K562 (cell line): Measurements from ENCODE around the gene DOP1B. TPM values are rescaled to one million over a fixed set of nuclear protein-coding genes. Genes with fewer than 3 reads are reported as not detected.

Experiments used
- ATAC-seq: fragments of 200-7000 bp; cut with Tn5 transposase; 3 replicates; pipeline ENCODE4 v1.9.1; 2020; ENCODE audit warnings: moderate library complexity
- BruUV-seq: library from RNA; stranded (reverse); fragments of 400-500 nt; replicated peaks from 2 replicates; lab custom pipeline; 2021; lab: Mats Ljungman, UMichigan
- CTCF ChIA-PET: fragments of 300-600 bp; formaldehyde crosslinking; extraction: SDS; loops from one replicate; lab custom pipeline; 2021; ENCODE audit warnings: low intra/inter-chr PET ratio; lab: Yijun Ruan, JAX
- POLR2A ChIA-PET: fragments of 300-600, 350-650 bp; sonication (Branson Sonifier 250); formaldehyde crosslinking; extraction: SDS; loops from one replicate; lab custom pipeline; 2021; ENCODE audit warnings: antibody characterized with exemption, inconsistent platforms; lab: Yijun Ruan, JAX
- DNase-seq, 4 experiments: peaks; one replicate each; pipeline versions ENCODE4 v3.0.0 to v3.0.0-alpha.2; 2011 to 2018; ENCODE audit warnings: low spot score in 3 of 4, mixed read lengths in 3 of 4; ENCODE audit errors: extremely low read depth in 1 of 4
- FAIRE-seq: peaks from 2 replicates; lab custom pipeline; 2011; peaks lifted over from hg19 to GRCh38; lab: Jason Lieb, UNC
- H2AFZ ChIP-seq: 2 replicates; pipeline ENCODE4 v1.6.0; 2011; ENCODE audit warnings: low read depth, low read length, control low read depth, inconsistent platforms
- H3K27ac ChIP-seq: fragments of 200-600 bp; 3 replicates; pipeline ENCODE4 v1.8.0; 2011; ENCODE audit warnings: low read depth, mild to moderate bottlenecking, control low read depth, inconsistent platforms, low read length, moderate library complexity, mixed read lengths; ENCODE audit errors: extremely low read depth
- H3K27me3 ChIP-seq, 2 experiments: fragments of 300-600 bp in 1 of 2; 2 replicates in 1 of 2; 3 replicates in 1 of 2; pipeline versions ENCODE4 v1.6.0 to v1.8.0; 2011; ENCODE audit warnings: inconsistent platforms in 2 of 2, low read length in 2 of 2, mild to moderate bottlenecking in 1 of 2, mixed read lengths in 1 of 2, moderate library complexity in 1 of 2; ENCODE audit not compliant: control insufficient read depth in 2 of 2, insufficient read depth in 2 of 2
- H3K36me3 ChIP-seq: fragments of 300-600 bp; 3 replicates; pipeline ENCODE4 v1.8.0; 2011; ENCODE audit warnings: mild to moderate bottlenecking, low read length, inconsistent platforms; ENCODE audit not compliant: control insufficient read depth, insufficient read depth
- H3K4me1 ChIP-seq, 2 experiments: fragments of 200-600 bp in 1 of 2; replicated peaks in 1 of 2; 2 replicates in 1 of 2; 3 replicates in 1 of 2; pipeline versions ENCODE4 v1.5.1 to v1.8.0; 2011; ENCODE audit warnings: inconsistent platforms in 2 of 2, low read length in 2 of 2, mild to moderate bottlenecking in 1 of 2, mixed read lengths in 1 of 2, moderate library complexity in 1 of 2; ENCODE audit not compliant: control insufficient read depth in 2 of 2, insufficient read depth in 2 of 2
- H3K4me2 ChIP-seq: 2 replicates; pipeline ENCODE4 v1.6.1; 2011; ENCODE audit warnings: low read length, control low read depth, inconsistent platforms, mixed read lengths; ENCODE audit not compliant: insufficient read depth
- H3K4me3 ChIP-seq: fragments of 200-600 bp; sonication (generic), shearing (Covaris generic); 2 replicates; pipeline ENCODE4 v1.5.1; 2016; ENCODE audit warnings: control low read depth, inconsistent platforms
- H3K79me2 ChIP-seq: fragments of 200-600 bp; 3 replicates; pipeline ENCODE4 v1.8.0; 2011; ENCODE audit warnings: low read length, inconsistent platforms; ENCODE audit not compliant: control insufficient read depth, insufficient read depth
- H3K9ac ChIP-seq, 2 experiments: 2 replicates each; pipeline versions ENCODE4 v1.6.0 to v1.6.1; 2011; ENCODE audit warnings: low read depth in 2 of 2, low read length in 2 of 2, control low read depth in 1 of 2, inconsistent platforms in 1 of 2, mild to moderate bottlenecking in 1 of 2, mixed read lengths in 1 of 2; ENCODE audit not compliant: insufficient read depth in 1 of 2
- H3K9me1 ChIP-seq: one replicate; pipeline ENCODE4 v1.6.0; 2011; ENCODE audit warnings: inconsistent platforms, mild to moderate bottlenecking, low read length, moderate library complexity; ENCODE audit not compliant: control insufficient read depth, insufficient read depth
- H3K9me3 ChIP-seq: replicated peaks from 2 replicates; pipeline ENCODE4 v1.5.1; 2011; ENCODE audit warnings: low read depth, low read length, inconsistent platforms; ENCODE audit not compliant: control insufficient read depth, insufficient read depth
- H4K20me1 ChIP-seq: replicated peaks from 2 replicates; pipeline ENCODE4 v1.6.1; 2011; ENCODE audit warnings: low read length, inconsistent platforms, mixed read lengths; ENCODE audit not compliant: control insufficient read depth, insufficient read depth
- BCL6 ChIP-seq: fragments of 250-450 bp; sonication (Bioruptor Pico); IDR thresholded peaks from 2 replicates; pipeline ENCODE4 v1.4.0; 2020
- ETV1 ChIP-seq: fragments of 450-650 bp; conservative IDR thresholded peaks from 2 replicates; pipeline ENCODE4 v1.6.1; 2016; ENCODE audit warnings: missing genetic modification characterization, control low read depth, low read depth, missing compliant biosample characterization
- GATA2 ChIP-seq: sonication (generic); formaldehyde crosslinking; IDR thresholded peaks from 2 replicates; pipeline ENCODE4 v1.4.0; 2020; ENCODE audit warnings: mild to moderate bottlenecking, missing genetic modification reagents
- HNRNPLL ChIP-seq: fragments of 200-400 bp; formaldehyde crosslinking; IDR thresholded peaks from 2 replicates; pipeline ENCODE4 v1.6.1; 2017; ENCODE audit warnings: low read length, low read depth, mild to moderate bottlenecking; ENCODE audit not compliant: poor library complexity, severe bottlenecking
- KHSRP ChIP-seq: fragments of 450-650 bp; IDR thresholded peaks from 2 replicates; pipeline ENCODE4 v1.6.1; 2017
- MCM3 ChIP-seq: fragments of 450-650 bp; IDR thresholded peaks from 2 replicates; pipeline ENCODE4 v1.6.1; 2016
- PHB ChIP-seq: fragments of 250-450 bp; sonication (Bioruptor Pico); IDR thresholded peaks from 2 replicates; pipeline ENCODE4 v1.5.0; 2021
- POLR2B ChIP-seq: fragments of 450-650 bp; IDR thresholded peaks from 2 replicates; pipeline ENCODE4 v1.6.1; 2018; ENCODE audit warnings: low read depth; ENCODE audit not compliant: partially characterized antibody
- RAD21 ChIP-seq, 2 experiments: fragments of 250-450 bp in 1 of 2; fragments of 450-650 bp in 1 of 2; sonication (Bioruptor Pico) in 1 of 2; formaldehyde crosslinking in 1 of 2; IDR thresholded peaks in 1 of 2; conservative IDR thresholded peaks in 1 of 2; 2 replicates each; pipeline versions ENCODE4 v1.4.0 to v1.8.0; 2020 to 2022; ENCODE audit warnings: mild to moderate bottlenecking in 2 of 2, moderate library complexity in 1 of 2
- SMC3 ChIP-seq: conservative IDR thresholded peaks from 2 replicates; pipeline ENCODE4 v1.6.1; 2011; ENCODE audit warnings: low read depth, low read length, improper control_type of control experiment; ENCODE audit not compliant: insufficient read depth
- ZNF143 ChIP-seq: sonication (generic); formaldehyde crosslinking; IDR thresholded peaks from 2 replicates; pipeline ENCODE4 v1.9.0; 2022; ENCODE audit warnings: mild to moderate bottlenecking, missing genetic modification reagents
- ZNF507 ChIP-seq: conservative IDR thresholded peaks from 2 replicates; pipeline ENCODE4 v1.6.1; 2017; ENCODE audit warnings: missing genetic modification characterization, missing compliant biosample characterization
- ZNF764 ChIP-seq: fragments of 250-450 bp; sonication (Bioruptor Pico); IDR thresholded peaks from 2 replicates; pipeline ENCODE4 v1.4.0; 2020; ENCODE audit warnings: low read depth, mild to moderate bottlenecking, moderate library complexity
- ZNF77 ChIP-seq: fragments of 250-450 bp; sonication (Bioruptor Pico); IDR thresholded peaks from 2 replicates; pipeline ENCODE4 v1.5.0; 2020
- ZNF785 ChIP-seq: fragments of 250-450 bp; sonication (Bioruptor Pico); IDR thresholded peaks from 2 replicates; pipeline ENCODE4 v1.4.0; 2020; ENCODE audit warnings: mild to moderate bottlenecking
- WGBS: fragments of 100-300 bp; shearing (Covaris generic); methylation state at CpG from one replicate; pipeline ENCODE4 v1.1.6; 2016; ENCODE audit warnings: low coverage, mixed read lengths; ENCODE audit not compliant: insufficient coverage; ENCODE audit errors: missing lambda C conversion rate; 5-methylcytosine and 5-hydroxymethylcytosine counted together
- in situ Hi-C: fragments of 300-500 bp; cut with MboI; formaldehyde crosslinking; loops from 4 replicates; pipeline ENCODE4 v1.15.0; 2018; ENCODE audit warnings: inconsistent platforms, mixed read lengths
- intact Hi-C: fragments of 100-400 bp; cut with micrococcal nuclease; formaldehyde crosslinking; loops from 2 replicates; pipeline ENCODE4 v1.14.2; 2022
- polyA plus RNA-seq, 8 experiments: library from polyadenylated mRNA; depleted of rRNA in 4 of 8; stranded (reverse) in 5 of 8; unstranded in 3 of 8; fragments of >200 nt; fragmentation: Nextera tagmentation in 2 of 8; fragmentation: Illumina TruSeq in 1 of 8; extraction: Ambion mirVana in 2 of 8; extraction: Trizol in 1 of 8; gene quantifications; 2 replicates each; pipeline versions ENCODE4 v1.2.1 to v1.2.3, GENCODE V29; 2011 to 2014; ENCODE audit warnings: inconsistent platforms in 1 of 8, missing spikeins in 1 of 8
- total RNA-seq, 7 experiments: library from RNA; depleted of rRNA in 6 of 7; stranded (reverse); fragments of >200 nt in 6 of 7; fragmentation: Illumina TruSeq in 2 of 7; extraction: Trizol in 2 of 7; gene quantifications; 2 replicates each; pipeline versions ENCODE4 v1.2.1 to v1.2.3, GENCODE V29; 2011 to 2021; ENCODE audit warnings: low replicate concordance in 1 of 7
- TF ChIP-seq, protein P1 (sequence below): fragments of 150-350 bp; conservative IDR thresholded peaks from 2 replicates; pipeline ENCODE4 v1.6.1; 2014; ENCODE audit warnings: low read length
- TF ChIP-seq, protein P2 (sequence below): sonication (generic); formaldehyde crosslinking; IDR thresholded peaks from 2 replicates; pipeline ENCODE4 v1.8.0; 2022; ENCODE audit warnings: missing genetic modification reagents, mild to moderate bottlenecking, borderline replicate concordance
- TF ChIP-seq, protein P3 (sequence below): fragments of 450-650 bp; IDR thresholded peaks from 2 replicates; pipeline ENCODE4 v1.6.1; 2016

Gene DOP1B
- total and polyA plus RNA-seq, 9 of the 15 experiments (the other 6 are each of a cell fraction or from before 2014, with no cell fraction given), result 0.04 to 2.2 (median 0.68) TPM

DNA sequence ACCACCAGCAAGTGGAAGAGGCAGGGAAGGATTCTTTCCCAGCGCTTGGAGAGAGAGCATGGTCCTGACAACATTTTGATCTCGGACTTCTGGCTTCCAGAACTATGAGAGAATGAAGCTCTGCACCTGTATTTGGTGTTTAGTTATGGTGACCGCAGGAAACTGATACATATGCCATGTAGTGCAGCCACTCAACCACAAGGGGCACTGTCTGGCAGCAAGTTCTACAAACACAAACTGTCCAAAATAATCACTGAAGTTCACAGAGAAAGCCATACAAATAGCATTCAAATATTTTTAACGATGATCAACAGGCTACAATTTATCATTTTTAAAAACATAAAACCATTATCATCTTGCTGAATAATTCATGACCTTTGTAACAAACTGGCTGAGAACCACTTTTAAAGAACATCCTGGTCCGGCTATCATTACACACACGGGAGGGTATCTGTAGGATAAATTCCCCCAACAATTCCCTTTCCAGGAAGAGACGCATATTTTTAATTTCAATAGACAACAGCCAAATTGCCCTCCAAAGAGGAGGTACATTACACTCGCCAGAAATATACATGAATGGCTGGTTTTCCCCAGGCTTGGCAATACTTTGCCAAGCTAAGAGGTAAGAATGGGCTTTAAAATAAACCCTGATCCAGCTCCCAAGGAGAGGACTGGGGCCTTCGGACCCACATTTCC lies 31.0 kb upstream of the DOP1B start:
- Histone ChIP-seq H3K36me3 (no peaks in the 10 kb centered on the region), H3K9ac (no peak overlapping the region), H3K27ac (no peak overlapping the region), H3K27me3 (peaks cover 19 to 42% of the 10 kb centered on the region in 2 experiments), H2AFZ (no peak overlapping the region), H3K79me2 (no peaks in the 10 kb centered on the region), H3K9me3 (no peaks in the 10 kb centered on the region), H3K4me3 (no peak overlapping the region), H4K20me1 (0 out of 2 replicates have a peak, but pooled peaks cover 3% of the 10 kb centered on the region), H3K4me2 (no peak overlapping the region), H3K4me1 (peaks cover 0 to 4% of the 10 kb centered on the region in 2 experiments; a peak in 1 of 5 replicates), H3K9me1 (no peaks in the 10 kb centered on the region)
- POLR2A ChIA-PET, result interaction anchor here (1.4 kb wide), 1 partner anchor 25 kb away, joined by 4 read pairs; no protein-coding TSS in a partner anchor
- intact Hi-C loops (loop anchor here (5.0 kb wide), 1 partner anchor 262 kb away; the partner anchor contains the start of gene CHAF1B), in situ Hi-C loops (no loop called here)
- ATAC-seq, result peak; percentile 73
- BruUV-seq, result no TSS peak
- WGBS, result 12% methylated on average over 9 of the region's 9 CpGs
- CTCF ChIA-PET, result interaction anchor here (1.3 kb wide), 1 partner anchor 84 kb away, joined by 7 read pairs; no protein-coding TSS in a partner anchor
- peak; percentile 58 to 70 (median 66) for DNase-seq
- FAIRE-seq, result peak; percentile 96
- TF ChIP-seq, protein P1, sequence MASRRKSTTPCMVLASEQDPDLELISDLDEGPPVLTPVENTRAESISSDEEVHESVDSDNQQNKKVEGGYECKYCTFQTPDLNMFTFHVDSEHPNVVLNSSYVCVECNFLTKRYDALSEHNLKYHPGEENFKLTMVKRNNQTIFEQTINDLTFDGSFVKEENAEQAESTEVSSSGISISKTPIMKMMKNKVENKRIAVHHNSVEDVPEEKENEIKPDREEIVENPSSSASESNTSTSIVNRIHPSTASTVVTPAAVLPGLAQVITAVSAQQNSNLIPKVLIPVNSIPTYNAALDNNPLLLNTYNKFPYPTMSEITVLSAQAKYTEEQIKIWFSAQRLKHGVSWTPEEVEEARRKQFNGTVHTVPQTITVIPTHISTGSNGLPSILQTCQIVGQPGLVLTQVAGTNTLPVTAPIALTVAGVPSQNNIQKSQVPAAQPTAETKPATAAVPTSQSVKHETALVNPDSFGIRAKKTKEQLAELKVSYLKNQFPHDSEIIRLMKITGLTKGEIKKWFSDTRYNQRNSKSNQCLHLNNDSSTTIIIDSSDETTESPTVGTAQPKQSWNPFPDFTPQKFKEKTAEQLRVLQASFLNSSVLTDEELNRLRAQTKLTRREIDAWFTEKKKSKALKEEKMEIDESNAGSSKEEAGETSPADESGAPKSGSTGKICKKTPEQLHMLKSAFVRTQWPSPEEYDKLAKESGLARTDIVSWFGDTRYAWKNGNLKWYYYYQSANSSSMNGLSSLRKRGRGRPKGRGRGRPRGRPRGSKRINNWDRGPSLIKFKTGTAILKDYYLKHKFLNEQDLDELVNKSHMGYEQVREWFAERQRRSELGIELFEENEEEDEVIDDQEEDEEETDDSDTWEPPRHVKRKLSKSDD, result no peak
- TF ChIP-seq ETV1 (0 out of 2 replicates have a peak, but pooled peaks have one; percentile 26), GATA2 (CRISPR knock-in tag) (no peak), HNRNPLL (no peak), RAD21 (CRISPR knock-in tag; conservative IDR thresholded peaks at IDR 0.05 in 1 of 2, IDR thresholded peaks at IDR 0.05 in 1 of 2) (peak; percentile 40 to 68), ZNF143 (CRISPR knock-in tag) (no peak), ZNF785 (CRISPR knock-in tag) (no peak), KHSRP (no peak), ZNF77 (CRISPR knock-in tag) (no peak), MCM3 (no peak), SMC3 (peak; percentile 30; the same call in 1 of the 2 replicates), BCL6 (CRISPR knock-in tag) (no peak), ZNF507 (no peak), PHB (no peak), POLR2B (no peak), ZNF764 (CRISPR knock-in tag) (no peak)
- TF ChIP-seq, protein P2, sequence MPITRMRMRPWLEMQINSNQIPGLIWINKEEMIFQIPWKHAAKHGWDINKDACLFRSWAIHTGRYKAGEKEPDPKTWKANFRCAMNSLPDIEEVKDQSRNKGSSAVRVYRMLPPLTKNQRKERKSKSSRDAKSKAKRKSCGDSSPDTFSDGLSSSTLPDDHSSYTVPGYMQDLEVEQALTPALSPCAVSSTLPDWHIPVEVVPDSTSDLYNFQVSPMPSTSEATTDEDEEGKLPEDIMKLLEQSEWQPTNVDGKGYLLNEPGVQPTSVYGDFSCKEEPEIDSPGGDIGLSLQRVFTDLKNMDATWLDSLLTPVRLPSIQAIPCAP (CRISPR knock-in tag), result no peak
- TF ChIP-seq, protein P3, sequence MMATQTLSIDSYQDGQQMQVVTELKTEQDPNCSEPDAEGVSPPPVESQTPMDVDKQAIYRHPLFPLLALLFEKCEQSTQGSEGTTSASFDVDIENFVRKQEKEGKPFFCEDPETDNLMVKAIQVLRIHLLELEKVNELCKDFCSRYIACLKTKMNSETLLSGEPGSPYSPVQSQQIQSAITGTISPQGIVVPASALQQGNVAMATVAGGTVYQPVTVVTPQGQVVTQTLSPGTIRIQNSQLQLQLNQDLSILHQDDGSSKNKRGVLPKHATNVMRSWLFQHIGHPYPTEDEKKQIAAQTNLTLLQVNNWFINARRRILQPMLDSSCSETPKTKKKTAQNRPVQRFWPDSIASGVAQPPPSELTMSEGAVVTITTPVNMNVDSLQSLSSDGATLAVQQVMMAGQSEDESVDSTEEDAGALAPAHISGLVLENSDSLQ, result no peak
